Activated B cell treated with CpG ODN at 0.5 μM for 24 hours (primary cell): Measurements from ENCODE around the gene AURKA. TPM values are rescaled to one million over a fixed set of nuclear protein-coding genes. Genes with fewer than 3 reads are reported as not detected.
"Not testable (repeated sequence)": the region's sequence is repeated elsewhere in the genome, so short reads cannot be mapped to it uniquely, and the experiment has no call there.

ENCODE experiments used
- ATAC-seq: fragments of 200-7000 bp; cut with Tn5 transposase; one replicate; pipeline ENCODE4 v1.10.0; 2021; ENCODE audit warnings: low read depth, mild to moderate bottlenecking, moderate library complexity
- CTCF ChIA-PET: fragments of 350-600 bp; sonication (Branson Sonifier 250); formaldehyde crosslinking; loops from one replicate; lab custom pipeline; 2021; ENCODE audit warnings: antibody characterized with exemption; lab: Charles Lee
- POLR2A ChIA-PET: fragments of 350-600 bp; sonication (Branson Sonifier 250); formaldehyde crosslinking; loops from one replicate; lab custom pipeline; 2021; ENCODE audit warnings: antibody characterized with exemption; lab: Charles Lee
- DNase-seq: peaks from one replicate; pipeline ENCODE4 v3.0.0; 2022
- H3K27ac Mint-ChIP-seq: one replicate; pipeline ENCODE4 v1.8.0; 2020; ENCODE audit warnings: mixed read lengths
- H3K27me3 Mint-ChIP-seq: one replicate; pipeline ENCODE4 v1.8.0; 2021; ENCODE audit warnings: mixed read lengths
- H3K36me3 Mint-ChIP-seq: one replicate; pipeline ENCODE4 v1.8.0; 2021; ENCODE audit warnings: low read depth, mixed read lengths
- H3K4me1 Mint-ChIP-seq: one replicate; pipeline ENCODE4 v1.8.0; 2021; ENCODE audit warnings: mixed read lengths
- H3K4me3 Mint-ChIP-seq: one replicate; pipeline ENCODE4 v1.8.0; 2020; ENCODE audit warnings: mild to moderate bottlenecking, mixed read lengths
- H3K9me3 Mint-ChIP-seq: one replicate; pipeline ENCODE4 v1.8.0; 2020; ENCODE audit warnings: mixed read lengths
- intact Hi-C: fragments of 100-400 bp; cut with micrococcal nuclease; formaldehyde crosslinking; loops from one replicate; pipeline ENCODE4 v1.15.1; 2024
- total RNA-seq: library from RNA; stranded (reverse); gene quantifications from 2 replicates; pipeline ENCODE4 v1.2.3, GENCODE V29; 2022
- TF ChIP-seq, protein P1 (sequence below): fragments of 200-600 bp; IDR thresholded peaks from one replicate; pipeline ENCODE4 v1.8.0; 2022; ENCODE audit warnings: antibody characterized with exemption, mild to moderate bottlenecking

AURKA gene
- total RNA-seq, 1 donor from 2014 or later, result 3.8 TPM

DNA sequence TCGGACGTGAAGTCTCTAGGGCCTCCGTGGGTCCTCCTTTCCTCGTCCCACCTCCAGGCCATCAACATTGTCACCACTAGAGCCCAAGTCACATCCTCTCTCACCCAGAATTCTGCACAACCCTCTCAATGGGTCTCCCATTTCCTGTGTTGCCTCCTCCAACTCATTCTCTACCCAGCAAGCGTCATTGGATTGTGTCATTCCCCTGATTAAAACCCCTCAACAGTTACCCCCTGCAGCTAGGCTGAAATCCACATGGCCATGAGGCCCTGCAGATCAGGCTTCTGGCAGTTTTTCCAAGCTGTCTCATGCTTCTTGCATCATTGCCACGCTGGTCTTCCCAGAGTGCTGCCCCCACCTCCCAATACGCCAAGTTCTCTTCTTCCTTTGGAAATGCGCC is 46.1 kb downstream of the AURKA start:
- intact Hi-C loops, result no loop called here
- POLR2A ChIA-PET, result no interaction called here

DNA sequence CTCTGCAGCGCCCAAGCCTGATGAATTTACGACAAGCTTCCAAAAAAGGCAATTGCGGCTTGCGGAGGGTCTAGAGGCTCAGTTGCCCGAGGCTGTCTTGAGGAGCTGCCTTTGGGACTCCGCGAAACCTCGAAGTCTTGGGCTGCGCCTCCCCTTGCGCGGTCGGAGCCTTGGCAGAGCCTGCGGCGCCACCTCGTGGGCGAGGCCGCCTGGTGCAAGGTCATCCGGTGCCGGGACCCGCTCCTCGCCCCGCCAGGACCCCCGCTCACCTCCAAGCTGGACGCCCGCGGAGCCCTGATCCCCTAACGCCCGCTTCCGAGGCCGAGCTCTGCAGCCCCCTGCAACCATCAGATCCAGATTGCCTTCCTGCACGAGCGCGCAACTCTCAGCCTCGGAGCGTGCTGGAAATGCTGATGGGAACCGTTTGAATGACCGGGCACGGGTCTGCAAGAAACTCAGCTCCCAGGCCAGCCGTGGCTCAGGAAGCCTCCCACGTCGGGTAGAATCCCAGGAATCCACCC is 48.1 kb downstream of the AURKA start:
- no peaks in the 10 kb centered on the region for H3K9me3 Mint-ChIP-seq
- DNase-seq, result no peak
- ChIA-PET CTCF (interaction anchor here (1.2 kb wide), 1 partner anchor 8 kb away, joined by 3 read pairs; no protein-coding TSS in a partner anchor), POLR2A (no interaction called here)
- no peaks in the 10 kb centered on the region for H3K36me3 Mint-ChIP-seq
- no peak for ATAC-seq
- H3K27me3 Mint-ChIP-seq, result peaks cover 64% of the 10 kb centered on the region
- H3K27ac Mint-ChIP-seq, result no peak overlapping the region
- H3K4me3 Mint-ChIP-seq, result no peak overlapping the region
- H3K4me1 Mint-ChIP-seq, result no peaks in the 10 kb centered on the region
- TF ChIP-seq, protein P1, sequence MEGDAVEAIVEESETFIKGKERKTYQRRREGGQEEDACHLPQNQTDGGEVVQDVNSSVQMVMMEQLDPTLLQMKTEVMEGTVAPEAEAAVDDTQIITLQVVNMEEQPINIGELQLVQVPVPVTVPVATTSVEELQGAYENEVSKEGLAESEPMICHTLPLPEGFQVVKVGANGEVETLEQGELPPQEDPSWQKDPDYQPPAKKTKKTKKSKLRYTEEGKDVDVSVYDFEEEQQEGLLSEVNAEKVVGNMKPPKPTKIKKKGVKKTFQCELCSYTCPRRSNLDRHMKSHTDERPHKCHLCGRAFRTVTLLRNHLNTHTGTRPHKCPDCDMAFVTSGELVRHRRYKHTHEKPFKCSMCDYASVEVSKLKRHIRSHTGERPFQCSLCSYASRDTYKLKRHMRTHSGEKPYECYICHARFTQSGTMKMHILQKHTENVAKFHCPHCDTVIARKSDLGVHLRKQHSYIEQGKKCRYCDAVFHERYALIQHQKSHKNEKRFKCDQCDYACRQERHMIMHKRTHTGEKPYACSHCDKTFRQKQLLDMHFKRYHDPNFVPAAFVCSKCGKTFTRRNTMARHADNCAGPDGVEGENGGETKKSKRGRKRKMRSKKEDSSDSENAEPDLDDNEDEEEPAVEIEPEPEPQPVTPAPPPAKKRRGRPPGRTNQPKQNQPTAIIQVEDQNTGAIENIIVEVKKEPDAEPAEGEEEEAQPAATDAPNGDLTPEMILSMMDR, result no peak
- intact Hi-C loops, result loop anchor here (5.0 kb wide), 1 partner anchor 1662 kb away; no protein-coding TSS in a partner anchor

More for the DNA sequence above, 46.1 kb downstream of the AURKA start:
- ATAC-seq (no peak), DNase-seq (no peak)
- TF ChIP-seq, protein P1, result no peak
- Mint-ChIP-seq H3K27ac (no peak overlapping the region), H3K27me3 (peaks cover 54% of the 10 kb centered on the region), H3K4me3 (no peak overlapping the region), H3K36me3 (no peaks in the 10 kb centered on the region), H3K4me1 (no peaks in the 10 kb centered on the region), H3K9me3 (no peaks in the 10 kb centered on the region)
- CTCF ChIA-PET, result no interaction called here

DNA sequence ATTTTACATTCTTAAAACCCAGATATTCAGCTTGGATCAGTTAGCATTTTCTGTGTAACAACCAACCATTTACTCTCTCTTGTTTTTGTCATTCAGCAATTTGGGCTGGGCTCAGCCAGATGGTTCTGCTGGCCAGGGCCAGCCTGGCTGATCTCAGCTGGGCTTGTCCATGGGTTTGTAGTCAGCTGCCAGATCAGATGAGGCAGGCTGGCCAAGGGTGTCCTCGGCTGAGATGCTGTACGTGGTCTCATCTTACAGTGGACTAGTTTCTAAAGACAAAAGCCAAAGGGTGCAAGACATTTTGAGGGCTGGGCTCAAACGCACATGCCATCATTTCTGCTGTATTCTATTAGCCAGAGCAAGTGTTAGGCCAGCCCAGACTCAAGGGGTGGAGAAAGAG is 49.2 kb downstream of the AURKA start:
- CTCF ChIA-PET, result no interaction called here

DNA sequence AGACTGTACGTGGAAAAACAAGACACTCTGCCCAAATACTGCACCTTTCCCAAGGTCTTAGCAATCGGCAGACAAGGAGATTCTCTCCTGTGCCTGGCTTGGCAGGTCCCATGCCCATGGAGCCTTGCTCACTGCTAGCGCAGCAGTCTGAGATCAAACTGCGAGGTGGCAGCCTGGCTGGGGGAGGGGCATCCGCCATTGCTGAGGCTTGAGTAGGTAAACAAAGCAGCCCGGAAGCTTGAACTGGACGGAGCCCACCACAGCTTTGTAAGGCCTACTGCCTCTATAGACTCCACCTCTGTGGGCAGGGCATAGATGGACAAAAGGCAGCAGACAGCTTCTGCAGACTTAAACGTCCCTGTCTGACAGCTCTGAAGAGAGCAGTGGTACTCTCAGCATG is 55.3 kb downstream of the AURKA start:
- intact Hi-C loops, ATAC-seq, CTCF ChIA-PET, POLR2A ChIA-PET, H3K9me3 Mint-ChIP-seq, H3K4me1 Mint-ChIP-seq, H3K36me3 Mint-ChIP-seq, DNase-seq, H3K4me3 Mint-ChIP-seq, H3K27ac Mint-ChIP-seq: not testable (repeated sequence)
- peaks cover 31% of the 10 kb centered on the region for H3K27me3 Mint-ChIP-seq

More for the DNA sequence above, 49.2 kb downstream of the AURKA start:
- ATAC-seq, result no peak
- no peak for DNase-seq
- Mint-ChIP-seq H3K9me3 (no peaks in the 10 kb centered on the region), H3K4me3 (no peak overlapping the region), H3K4me1 (no peaks in the 10 kb centered on the region), H3K27ac (no peak overlapping the region), H3K27me3 (peaks cover 61% of the 10 kb centered on the region), H3K36me3 (no peaks in the 10 kb centered on the region)
- POLR2A ChIA-PET, result no interaction called here
- TF ChIP-seq, protein P1, result no peak
- intact Hi-C loops, result loop anchor here (5.0 kb wide), 1 partner anchor 1660 kb away; no protein-coding TSS in a partner anchor

DNA sequence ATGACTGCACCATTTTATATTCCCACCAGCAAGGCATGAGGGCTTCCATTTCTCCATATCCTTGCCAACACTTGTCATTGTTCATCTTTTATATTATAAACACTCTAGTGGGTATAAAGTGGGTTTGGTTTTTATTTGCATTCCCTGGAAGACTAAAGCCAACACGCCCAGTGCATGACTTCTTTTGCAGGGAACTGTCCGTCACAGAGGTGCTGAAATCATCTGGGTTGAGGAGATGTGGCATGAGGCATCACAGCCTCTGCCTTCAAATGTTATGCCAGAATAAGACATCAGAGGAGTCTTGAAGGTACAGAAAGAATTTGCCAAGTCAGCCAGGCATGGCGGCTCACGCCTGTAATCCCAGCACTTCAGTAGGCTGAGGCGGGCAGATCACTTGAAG is 63.2 kb downstream of the AURKA start:
- ChIA-PET POLR2A (no interaction called here), CTCF (no interaction called here)
- no peaks in the 10 kb centered on the region for H3K4me1 Mint-ChIP-seq
- H3K4me3 Mint-ChIP-seq, result no peak overlapping the region
- intact Hi-C loops, result no loop called here
- ATAC-seq, result no peak
- H3K9me3 Mint-ChIP-seq, result peaks cover 3% of the 10 kb centered on the region
- DNase-seq, result no peak
- no peak overlapping the region for H3K27ac Mint-ChIP-seq
- H3K27me3 Mint-ChIP-seq, result peaks cover 6% of the 10 kb centered on the region
- H3K36me3 Mint-ChIP-seq, result no peaks in the 10 kb centered on the region
- TF ChIP-seq, protein P1, result no peak

DNA sequence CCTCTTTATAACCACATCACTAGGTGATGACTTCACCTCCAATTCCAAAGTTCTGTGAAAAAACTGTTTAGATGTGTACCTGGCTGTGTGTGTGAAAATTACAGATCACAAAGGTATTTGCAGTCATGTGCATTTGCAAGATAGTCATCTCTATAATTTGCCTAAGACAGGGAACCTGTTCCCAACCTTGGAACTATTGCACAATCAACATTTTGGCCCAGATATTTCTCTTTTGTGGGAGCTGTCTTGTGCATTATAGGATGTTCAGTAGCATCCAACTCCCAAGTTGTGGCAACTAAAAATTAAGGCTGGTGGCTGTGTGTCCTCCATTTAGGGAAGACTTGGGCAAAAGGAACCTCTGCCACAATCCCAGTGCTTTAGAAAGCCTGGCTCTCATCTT is 67.2 kb downstream of the AURKA start:
- H3K4me3 Mint-ChIP-seq, result no peak overlapping the region
- ATAC-seq, result no peak
- H3K36me3 Mint-ChIP-seq, result no peaks in the 10 kb centered on the region
- CTCF ChIA-PET, result no interaction called here
- intact Hi-C loops, result no loop called here
- no peak for DNase-seq
- no peaks in the 10 kb centered on the region for H3K4me1 Mint-ChIP-seq
- TF ChIP-seq, protein P1, result no peak
- H3K9me3 Mint-ChIP-seq, result no peaks in the 10 kb centered on the region
- no peak overlapping the region for H3K27ac Mint-ChIP-seq
- POLR2A ChIA-PET, result no interaction called here
- peaks cover 4% of the 10 kb centered on the region for H3K27me3 Mint-ChIP-seq
